ENCODE data around the gene PPP1R36. TPM values are rescaled to one million over a fixed set of nuclear protein-coding genes. Genes with fewer than 3 reads are reported as not detected.

The PPP1R36 gene
- total RNA-seq, 1 experiment from 2014 or later: not detected

- no peak for DNase-seq
- Histone ChIP-seq H3K9me2 (ENCODE audit: insufficient read depth) (no peaks in the 10 kb centered on the region), H3K4me2 (no peak overlapping the region), H3K4me1 (replicated peaks; ENCODE audit: insufficient read depth) (peaks cover 34% of the 10 kb centered on the region), H3K27me3 (ENCODE audit: insufficient read depth, low read depth) (no peaks in the 10 kb centered on the region), H3K9me3 (ENCODE audit: insufficient read depth, low read depth) (no peaks in the 10 kb centered on the region), H3K79me2 (ENCODE audit: low read depth) (no peaks in the 10 kb centered on the region), H3K27ac (no peak overlapping the region), H3K36me3 (ENCODE audit: low read depth) (no peaks in the 10 kb centered on the region), H2AFZ (no peak overlapping the region), H3K4me3 (no peak overlapping the region), H4K20me1 (ENCODE audit: insufficient read depth) (no peaks in the 10 kb centered on the region), H3F3A (ENCODE audit: insufficient read depth, low read depth) (peaks cover 19% of the 10 kb centered on the region)
- intact Hi-C loops (cut with micrococcal nuclease; ENCODE audit: unreplicated experiment): loop anchor here (5.0 kb wide), 1 partner anchor 296 kb away; no protein-coding TSS in a partner anchor
- CTCF ChIA-PET: interaction anchor here (1.5 to 1.8 kb wide), 2 partner anchors 13 to 98 kb away, joined by 3 to 7 read pairs; partner anchors contain the start of gene HSPA2
- POLR2A ChIA-PET (ENCODE audit: unreplicated experiment): no interaction called here
- no TSS peak for BruUV-seq (replicated peaks)
- TF ChIP-seq, protein P1, sequence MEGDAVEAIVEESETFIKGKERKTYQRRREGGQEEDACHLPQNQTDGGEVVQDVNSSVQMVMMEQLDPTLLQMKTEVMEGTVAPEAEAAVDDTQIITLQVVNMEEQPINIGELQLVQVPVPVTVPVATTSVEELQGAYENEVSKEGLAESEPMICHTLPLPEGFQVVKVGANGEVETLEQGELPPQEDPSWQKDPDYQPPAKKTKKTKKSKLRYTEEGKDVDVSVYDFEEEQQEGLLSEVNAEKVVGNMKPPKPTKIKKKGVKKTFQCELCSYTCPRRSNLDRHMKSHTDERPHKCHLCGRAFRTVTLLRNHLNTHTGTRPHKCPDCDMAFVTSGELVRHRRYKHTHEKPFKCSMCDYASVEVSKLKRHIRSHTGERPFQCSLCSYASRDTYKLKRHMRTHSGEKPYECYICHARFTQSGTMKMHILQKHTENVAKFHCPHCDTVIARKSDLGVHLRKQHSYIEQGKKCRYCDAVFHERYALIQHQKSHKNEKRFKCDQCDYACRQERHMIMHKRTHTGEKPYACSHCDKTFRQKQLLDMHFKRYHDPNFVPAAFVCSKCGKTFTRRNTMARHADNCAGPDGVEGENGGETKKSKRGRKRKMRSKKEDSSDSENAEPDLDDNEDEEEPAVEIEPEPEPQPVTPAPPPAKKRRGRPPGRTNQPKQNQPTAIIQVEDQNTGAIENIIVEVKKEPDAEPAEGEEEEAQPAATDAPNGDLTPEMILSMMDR (conservative IDR thresholded peaks at IDR 0.05): no peak
- TF ChIP-seq EZH2 (IDR thresholded peaks at IDR 0.05; ENCODE audit: low read depth): no peak
Observed at GRCh38 chr14:64637735-64638473, 88.1 kb downstream of the PPP1R36 start.

- Histone ChIP-seq H3K79me2 (ENCODE audit: low read depth) (no peaks in the 10 kb centered on the region), H3K4me3 (no peak overlapping the region), H3K4me2 (peak overlapping the region; percentile 54), H3K27ac (no peak overlapping the region), H3K36me3 (ENCODE audit: low read depth) (no peaks in the 10 kb centered on the region), H2AFZ (no peak overlapping the region), H3K27me3 (ENCODE audit: insufficient read depth, low read depth) (no peaks in the 10 kb centered on the region), H3K9me2 (ENCODE audit: insufficient read depth) (no peaks in the 10 kb centered on the region), H3F3A (ENCODE audit: insufficient read depth, low read depth) (peaks cover 19% of the 10 kb centered on the region), H3K4me1 (replicated peaks; ENCODE audit: insufficient read depth) (peaks cover 34% of the 10 kb centered on the region), H4K20me1 (ENCODE audit: insufficient read depth) (no peaks in the 10 kb centered on the region), H3K9me3 (ENCODE audit: insufficient read depth, low read depth) (0 out of 2 replicates have a peak, but pooled peaks cover 6% of the 10 kb centered on the region)
- ChIA-PET POLR2A (ENCODE audit: unreplicated experiment) (no interaction called here), CTCF (no interaction called here)
- no peak for DNase-seq
- BruUV-seq (replicated peaks): no TSS peak
- TF ChIP-seq, protein P1 (conservative IDR thresholded peaks at IDR 0.05): no peak
- TF ChIP-seq EZH2 (IDR thresholded peaks at IDR 0.05; ENCODE audit: low read depth): no peak
- intact Hi-C loops (cut with micrococcal nuclease; ENCODE audit: unreplicated experiment): loop anchor here (1.0 to 5.0 kb wide), 2 partner anchors 135 to 296 kb away; partner anchors contain the start of gene ZBTB25
Observed at GRCh38 chr14:64638625-64639024, 88.9 kb downstream of the PPP1R36 start.

Other genes starting within 250 kb of the PPP1R36 start
- gene MTHFD1, start 161.6 kb upstream of the PPP1R36 start, total RNA-seq (2021): 130 and 161 TPM in 2 replicates
- 0.60 and 0.72 TPM in 2 replicates for gene AKAP5, start 84.5 kb upstream of the PPP1R36 start, total RNA-seq (2021)
- 18.6 and 22.9 TPM in 2 replicates for gene ZBTB25, start 46.1 kb upstream of the PPP1R36 start, total RNA-seq (2021)
- gene ZBTB1, start 45.2 kb upstream of the PPP1R36 start, total RNA-seq (2021): 55.4 and 57.2 TPM in 2 replicates
- 11.0 and 14.3 TPM in 2 replicates for gene HSPA2, start 9.2 kb upstream of the PPP1R36 start, total RNA-seq (2021)
- gene PLEKHG3, start 154.5 kb downstream of the PPP1R36 start, total RNA-seq (2021): 59.3 and 61.7 TPM in 2 replicates

All from PC-9 (cell line).